ENCODE results near the gene GCN1.

GRCh38 chr12:120132863-120133385, 61.6 kb downstream of the GCN1 start:
- no peak for TF ChIP-seq CTCF (IDR thresholded peaks at IDR 0.05)
- no peak for TF ChIP-seq POLR2A (IDR thresholded peaks at IDR 0.05)
